Tibial nerve (tissue), 4 donors: ENCODE measurements around the gene CEP164. TPM values are rescaled to one million over a fixed set of nuclear protein-coding genes. Genes with fewer than 3 reads are reported as not detected.

Experiments used
- DNase-seq, 2 donors: peaks; one replicate each; pipeline ENCODE4 v3.0.0-alpha.2; 2019; ENCODE audit warnings: low spot score in 2 of 2
- H3K27ac ChIP-seq, 4 donors: fragments of 200-600 bp; sonication (generic) in 3 of 4; one replicate each; pipeline ENCODE4 v1.5.1; 2017 to 2019; ENCODE audit warnings: mild to moderate bottlenecking in 1 of 4
- H3K27me3 ChIP-seq, 2 donors: fragments of 200-600 bp; sonication (generic) in 1 of 2; one replicate each; pipeline versions ENCODE4 v1.5.1 to v1.6.0; 2017 to 2019
- H3K36me3 ChIP-seq, 3 donors: fragments of 200-600 bp; sonication (generic); one replicate each; pipeline ENCODE4 v1.5.1; 2018 to 2019
- H3K4me1 ChIP-seq, 4 donors: fragments of 200-600 bp; sonication (generic) in 3 of 4; one replicate each; pipeline ENCODE4 v1.5.1; 2017 to 2019
- H3K4me3 ChIP-seq, 4 donors: fragments of 200-600 bp; sonication (generic) in 3 of 4; one replicate each; pipeline ENCODE4 v1.5.1; 2017 to 2019; ENCODE audit warnings: mild to moderate bottlenecking in 1 of 4, moderate library complexity in 1 of 4
- H3K9me3 ChIP-seq, 4 donors: fragments of 200-600 bp; sonication (generic) in 3 of 4; one replicate each; pipeline ENCODE4 v1.5.1; 2017 to 2019
- EP300 ChIP-seq, 2 donors: sonication (generic); formaldehyde crosslinking; IDR thresholded peaks; one replicate each; pipeline ENCODE4 v1.6.1; 2017; ENCODE audit warnings: antibody characterized with exemption in 2 of 2, mild to moderate bottlenecking in 1 of 2
- POLR2A ChIP-seq, 2 donors: fragments of 450-650 bp; IDR thresholded peaks; one replicate each; pipeline ENCODE4 v1.6.1; 2017; ENCODE audit warnings: antibody characterized with exemption in 2 of 2, mild to moderate bottlenecking in 2 of 2, moderate library complexity in 2 of 2
- WGBS, 2 donors: methylation state at CpG; one replicate each; pipeline ENCODE4 v1.1.5; 2018; 5-methylcytosine and 5-hydroxymethylcytosine counted together
- total RNA-seq, 4 donors: library from RNA; depleted of rRNA; stranded (reverse); fragments of >200 nt; gene quantifications; one replicate each; pipeline ENCODE4 v1.1.0, GENCODE V29; 2016
- TF ChIP-seq, protein P1 (sequence below), 5 experiments: fragments of 200-600 bp in 3 of 5; fragments of 450-650 bp in 2 of 5; sonication (generic) in 3 of 5; IDR thresholded peaks; one replicate each; pipeline ENCODE4 v1.5.1; 2016 to 2019; ENCODE audit warnings: antibody characterized with exemption in 5 of 5, mild to moderate bottlenecking in 3 of 5, moderate library complexity in 2 of 5

CEP164 gene
- total RNA-seq, 4 donors from 2014 or later = 23.9 to 53.4 (median 39.4) TPM

DNA sequence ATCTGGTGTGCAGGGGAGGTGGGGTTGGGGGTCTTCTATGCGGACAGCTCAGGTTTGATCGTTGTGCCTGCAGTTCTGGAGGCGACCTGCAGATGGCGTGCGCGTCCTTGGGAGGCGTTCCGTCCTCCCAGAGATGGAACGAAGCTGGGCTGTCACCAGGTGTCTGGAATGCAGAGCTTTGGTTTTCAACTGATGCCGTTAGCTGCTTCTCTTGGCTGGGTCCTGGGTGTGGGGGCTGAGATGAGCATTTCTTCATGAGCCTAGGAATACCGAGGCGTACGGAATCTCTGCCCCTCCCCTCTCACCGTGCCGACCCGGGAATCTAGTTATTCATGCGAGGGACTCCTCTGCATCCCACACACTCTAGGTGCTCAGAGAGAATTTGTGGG is 98.6 kb downstream of the CEP164 start:
- DNase-seq = peak; percentile 42 to 59
- Histone ChIP-seq H3K27ac (no peak overlapping the region), H3K9me3 (no peaks in the 10 kb centered on the region), H3K4me3 (no peak overlapping the region), H3K27me3 (peaks cover 0 to 5% of the 10 kb centered on the region in 2 donors), H3K36me3 (peaks cover 0 to 4% (median 0%) of the 10 kb centered on the region in 3 donors), H3K4me1 (peaks cover 0 to 7% (median 0%) of the 10 kb centered on the region in 4 donors)
- TF ChIP-seq, protein P1, sequence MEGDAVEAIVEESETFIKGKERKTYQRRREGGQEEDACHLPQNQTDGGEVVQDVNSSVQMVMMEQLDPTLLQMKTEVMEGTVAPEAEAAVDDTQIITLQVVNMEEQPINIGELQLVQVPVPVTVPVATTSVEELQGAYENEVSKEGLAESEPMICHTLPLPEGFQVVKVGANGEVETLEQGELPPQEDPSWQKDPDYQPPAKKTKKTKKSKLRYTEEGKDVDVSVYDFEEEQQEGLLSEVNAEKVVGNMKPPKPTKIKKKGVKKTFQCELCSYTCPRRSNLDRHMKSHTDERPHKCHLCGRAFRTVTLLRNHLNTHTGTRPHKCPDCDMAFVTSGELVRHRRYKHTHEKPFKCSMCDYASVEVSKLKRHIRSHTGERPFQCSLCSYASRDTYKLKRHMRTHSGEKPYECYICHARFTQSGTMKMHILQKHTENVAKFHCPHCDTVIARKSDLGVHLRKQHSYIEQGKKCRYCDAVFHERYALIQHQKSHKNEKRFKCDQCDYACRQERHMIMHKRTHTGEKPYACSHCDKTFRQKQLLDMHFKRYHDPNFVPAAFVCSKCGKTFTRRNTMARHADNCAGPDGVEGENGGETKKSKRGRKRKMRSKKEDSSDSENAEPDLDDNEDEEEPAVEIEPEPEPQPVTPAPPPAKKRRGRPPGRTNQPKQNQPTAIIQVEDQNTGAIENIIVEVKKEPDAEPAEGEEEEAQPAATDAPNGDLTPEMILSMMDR (IDR thresholded peaks at IDR 0.05) = peak; percentile 85 to 94 (median 91)
- TF ChIP-seq EP300 (IDR thresholded peaks at IDR 0.05) = no peak
- 4% methylated on average over 17 of the region's 17 CpGs for WGBS, 2 donors

DNA sequence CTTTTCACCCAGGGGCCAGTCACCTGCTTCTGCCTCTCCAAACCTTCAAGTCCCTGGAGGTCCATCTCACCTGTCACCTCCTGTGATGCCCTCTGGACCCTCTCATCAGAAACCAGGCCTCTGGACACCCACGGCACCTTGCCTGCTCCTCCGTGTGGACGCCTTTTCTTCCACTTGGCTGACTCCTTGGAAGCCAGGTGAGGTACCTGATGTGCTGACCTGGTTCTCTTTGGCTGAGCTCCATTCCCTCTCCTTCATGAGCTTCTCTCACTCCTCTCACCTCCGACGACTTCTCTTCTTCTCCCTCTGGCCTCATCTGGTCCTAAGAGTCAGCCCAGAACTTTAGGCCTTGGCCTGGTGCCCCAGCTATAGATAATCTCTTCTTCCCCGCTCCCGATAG is 99.3 kb downstream of the CEP164 start:
- WGBS, 2 donors = 84 to 87% methylated on average over 7 of the region's 7 CpGs
- Histone ChIP-seq H3K4me3 (no peak overlapping the region), H3K4me1 (peaks cover 0 to 7% (median 0%) of the 10 kb centered on the region in 4 donors), H3K27ac (no peak overlapping the region), H3K36me3 (peaks cover 0 to 4% (median 0%) of the 10 kb centered on the region in 3 donors), H3K9me3 (no peaks in the 10 kb centered on the region), H3K27me3 (peaks cover 0 to 5% of the 10 kb centered on the region in 2 donors)
- no peak for DNase-seq
- TF ChIP-seq, protein P1 (IDR thresholded peaks at IDR 0.05) = no peak
- TF ChIP-seq POLR2A (IDR thresholded peaks at IDR 0.05) (no peak), EP300 (IDR thresholded peaks at IDR 0.05) (no peak)

DNA sequence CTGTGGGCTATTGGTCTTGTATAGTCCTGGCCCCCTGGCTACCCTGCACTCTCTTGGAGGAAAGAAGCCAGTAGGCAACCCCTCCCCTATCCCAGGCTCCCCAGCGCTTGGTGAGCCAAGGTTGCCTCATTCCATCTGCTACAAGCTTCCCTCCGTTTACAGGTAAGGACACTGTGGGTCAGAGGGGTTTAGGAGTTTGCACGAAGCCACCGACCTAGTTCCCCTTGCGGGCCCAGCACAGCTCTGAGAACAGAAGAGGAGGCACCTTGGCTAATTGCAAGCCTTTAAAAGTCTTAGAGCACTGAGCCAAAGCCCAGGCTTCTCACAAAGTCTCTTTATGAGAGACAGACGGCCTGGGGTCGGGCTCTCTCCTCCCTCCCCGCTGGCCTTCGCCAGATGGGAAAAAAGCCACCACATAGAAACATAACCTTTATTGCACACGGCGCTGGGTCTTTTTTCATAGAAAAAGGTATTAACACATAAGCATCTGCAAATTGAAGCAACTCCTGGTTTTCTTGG is 99.8 kb downstream of the CEP164 start:
- TF ChIP-seq EP300 (IDR thresholded peaks at IDR 0.05) (no peak), POLR2A (IDR thresholded peaks at IDR 0.05) (no peak)
- TF ChIP-seq, protein P1 (IDR thresholded peaks at IDR 0.05) = no peak
- Histone ChIP-seq H3K4me3 (no peak overlapping the region), H3K27ac (no peak overlapping the region), H3K4me1 (peaks cover 0 to 7% (median 0%) of the 10 kb centered on the region in 4 donors), H3K9me3 (no peaks in the 10 kb centered on the region), H3K27me3 (peaks cover 0 to 5% of the 10 kb centered on the region in 2 donors), H3K36me3 (peaks cover 0 to 4% (median 0%) of the 10 kb centered on the region in 3 donors)
- DNase-seq = no peak
- 58 to 70% methylated on average over 11 of the region's 11 CpGs for WGBS, 2 donors

DNA sequence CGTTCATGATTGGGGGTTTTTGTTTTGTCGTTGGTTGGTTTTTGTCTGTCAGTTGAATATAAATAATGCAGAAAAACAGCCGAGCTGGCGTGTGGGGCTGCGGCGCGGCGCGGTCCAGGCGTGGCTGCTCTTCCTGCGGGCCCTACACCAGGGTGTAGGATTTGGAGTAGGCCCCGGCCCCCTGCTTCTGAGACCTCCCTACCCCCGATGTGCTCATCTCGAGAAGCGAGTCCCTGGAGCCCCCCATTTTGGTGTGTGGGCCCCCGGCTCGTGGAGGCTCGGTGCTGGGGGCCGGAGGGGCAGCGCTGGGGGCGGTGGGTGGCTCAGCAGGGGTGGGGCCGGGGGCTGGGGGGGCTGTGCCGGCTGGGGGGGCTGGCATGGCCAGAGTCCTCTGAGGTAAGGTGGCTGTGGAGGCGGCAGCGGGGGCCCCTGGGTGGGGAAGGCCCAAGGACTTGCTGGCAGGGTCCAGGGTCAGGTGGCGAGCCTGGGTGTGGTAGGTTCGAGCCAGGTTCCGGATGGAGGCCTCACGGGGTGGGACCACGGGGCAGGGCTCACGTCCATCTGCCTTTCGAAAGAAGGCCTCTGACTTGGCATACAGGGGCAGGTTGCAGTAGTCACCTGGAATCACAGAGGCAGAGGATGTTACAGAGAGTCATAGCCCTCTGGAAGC is 100.7 kb downstream of the CEP164 start:
- Histone ChIP-seq H3K4me1 (peaks cover 0 to 7% (median 0%) of the 10 kb centered on the region in 4 donors), H3K9me3 (no peaks in the 10 kb centered on the region), H3K27ac (no peak overlapping the region), H3K36me3 (peaks cover 0 to 4% (median 0%) of the 10 kb centered on the region in 3 donors), H3K4me3 (no peak overlapping the region), H3K27me3 (peaks cover 0 to 5% of the 10 kb centered on the region in 2 donors)
- whole genome bisulfite sequencing, 2 donors = 61 to 71% methylated on average over 24 to 25 of the region's 32 CpGs
- no peak for DNase-seq
- TF ChIP-seq POLR2A (IDR thresholded peaks at IDR 0.05) (no peak), EP300 (IDR thresholded peaks at IDR 0.05) (no peak)
- TF ChIP-seq, protein P1 (IDR thresholded peaks at IDR 0.05) = no peak

DNA sequence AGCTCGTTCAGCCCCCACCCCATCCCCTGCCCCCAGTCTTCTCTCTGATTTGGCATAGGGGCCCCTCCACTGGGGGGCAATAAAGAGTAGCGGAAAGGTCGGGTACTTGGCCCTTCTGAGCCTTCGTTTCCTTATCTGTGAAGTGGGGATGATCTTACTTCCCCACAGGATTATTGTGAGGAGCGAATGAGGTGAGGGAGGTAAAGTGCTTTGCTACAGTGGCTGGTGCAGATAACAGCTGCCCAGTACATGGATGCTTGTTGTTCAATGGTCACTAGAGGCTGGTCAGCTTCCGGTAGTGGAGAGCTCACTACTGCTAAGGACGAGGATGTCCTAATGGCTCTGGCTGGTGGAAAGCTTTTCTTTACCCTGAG is 101.2 kb downstream of the CEP164 start:
- no peak overlapping the region for H3K4me3 ChIP-seq
- no peaks in the 10 kb centered on the region for H3K9me3 ChIP-seq
- WGBS, 2 donors = 83 to 88% methylated on average over 7 of the region's 7 CpGs
- TF ChIP-seq EP300 (IDR thresholded peaks at IDR 0.05) (no peak), POLR2A (IDR thresholded peaks at IDR 0.05) (no peak)
- TF ChIP-seq, protein P1 (IDR thresholded peaks at IDR 0.05) = no peak
- peaks cover 0 to 7% (median 0%) of the 10 kb centered on the region in 4 donors for H3K4me1 ChIP-seq
- no peak for DNase-seq
- H3K27me3 ChIP-seq = peaks cover 0 to 5% of the 10 kb centered on the region in 2 donors
- no peak overlapping the region for H3K27ac ChIP-seq
- peaks cover 0 to 4% (median 0%) of the 10 kb centered on the region in 3 donors for H3K36me3 ChIP-seq
